Testis (tissue), 2 donors: Measurements from ENCODE around the gene OAF.

Experiments used
- CTCF ChIP-seq, 3 experiments: fragments of 450-650 bp in 2 of 3; fragments of 200-600 bp in 1 of 3; sonication (generic) in 1 of 3; IDR thresholded peaks; one replicate each; pipeline ENCODE4 v1.5.1; 2016 to 2019; ENCODE audit warnings: antibody characterized with exemption in 3 of 3, mild to moderate bottlenecking in 2 of 3, moderate library complexity in 1 of 3
- POLR2A ChIP-seq: fragments of 450-650 bp; IDR thresholded peaks from one replicate; pipeline ENCODE4 v1.6.1; 2017; ENCODE audit warnings: antibody characterized with exemption, mild to moderate bottlenecking, moderate library complexity

GRCh38 chr11:120212926-120213325 lies 2.1 kb downstream of the OAF start:
- TF ChIP-seq CTCF (IDR thresholded peaks at IDR 0.05) (no peak), POLR2A (no peak)
